GM12892 (cell line): Measurements from ENCODE around the gene GRXCR2.

Experiments used
- POLR2A ChIP-seq: IDR thresholded peaks from 2 replicates; pipeline ENCODE4 v1.6.1; 2011; ENCODE audit warnings: low read depth, low read length, control low read depth
- POLR2AphosphoS5 ChIP-seq: IDR thresholded peaks from 2 replicates; pipeline ENCODE4 v1.6.1; 2011; ENCODE audit warnings: low read depth, low read length, control low read depth

GRCh38 chr5:145834917-145835847 is 37.6 kb downstream of the GRXCR2 start, which contains the start of gene PRELID2:
- TF ChIP-seq POLR2A (no peak), POLR2AphosphoS5 (no peak)
